PC-3 (cell line): Measurements from ENCODE around the gene SUCO. TPM values are rescaled to one million over a fixed set of nuclear protein-coding genes. Genes with fewer than 3 reads are reported as not detected.

ENCODE experiments used
- ATAC-seq: fragments of 200-7000 bp; cut with Tn5 transposase; 2 replicates; pipeline ENCODE4 v1.9.1; 2020; ENCODE audit warnings: mild to moderate bottlenecking, moderate library complexity
- BruUV-seq: library from RNA; stranded (reverse); fragments of 400-500 nt; replicated peaks from 2 replicates; lab custom pipeline; 2021; lab: Mats Ljungman, UMichigan
- CTCF ChIA-PET: fragments of 300-600 bp; sonication (Branson Sonifier 250); formaldehyde crosslinking; loops from one replicate; lab custom pipeline; 2022; ENCODE audit warnings: antibody characterized with exemption; lab: Charles Lee
- POLR2A ChIA-PET: fragments of 300-600 bp; sonication (Branson Sonifier 250); formaldehyde crosslinking; loops from one replicate; lab custom pipeline; 2022; ENCODE audit warnings: antibody characterized with exemption; ENCODE audit not compliant: unreplicated experiment; lab: Charles Lee
- DNase-seq: peaks from one replicate; pipeline ENCODE4 v3.0.0-alpha.2; 2015
- H2AFZ ChIP-seq: fragments of 300-600 bp; sonication (generic); 2 replicates; pipeline ENCODE4 v1.6.0; 2016; ENCODE audit warnings: antibody characterized with exemption, low read length
- H3F3A ChIP-seq: fragments of 300-600 bp; sonication (generic); one replicate; pipeline ENCODE4 v1.6.0; 2017; ENCODE audit warnings: antibody characterized with exemption, low read length, control low read depth, mild to moderate bottlenecking; ENCODE audit not compliant: unreplicated experiment
- H3K27ac ChIP-seq: fragments of 300-600 bp; sonication (generic); 2 replicates; pipeline ENCODE4 v1.5.1; 2016; ENCODE audit warnings: mild to moderate bottlenecking, low read length
- H3K27me3 ChIP-seq: fragments of 300-600 bp; sonication (generic); 2 replicates; pipeline ENCODE4 v1.6.1; 2016; ENCODE audit warnings: low read length, mixed read lengths
- H3K36me3 ChIP-seq: fragments of 300-600 bp; sonication (generic); 2 replicates; pipeline ENCODE4 v1.6.1; 2016; ENCODE audit warnings: low read depth, mixed run types, low read length, mixed read lengths
- H3K4me1 ChIP-seq: fragments of 300-600 bp; sonication (generic); 2 replicates; pipeline ENCODE4 v1.5.1; 2016; ENCODE audit warnings: low read length; ENCODE audit not compliant: insufficient read depth
- H3K4me2 ChIP-seq: fragments of 300-600 bp; sonication (generic); 2 replicates; pipeline ENCODE4 v1.6.0; 2016; ENCODE audit warnings: low read length
- H3K4me3 ChIP-seq: fragments of 300-600 bp; sonication (generic); 2 replicates; pipeline ENCODE4 v1.5.1; 2016; ENCODE audit warnings: mild to moderate bottlenecking, low read length, mixed read lengths
- H3K79me2 ChIP-seq: fragments of 300-600 bp; sonication (generic); 2 replicates; pipeline ENCODE4 v1.6.1; 2017; ENCODE audit warnings: low read length, mixed read lengths
- H3K9ac ChIP-seq: fragments of 300-600 bp; sonication (generic); 2 replicates; pipeline ENCODE4 v1.6.0; 2016; ENCODE audit warnings: mild to moderate bottlenecking, low read length
- H3K9me2 ChIP-seq: fragments of 300-600 bp; sonication (generic); replicated peaks from 2 replicates; pipeline ENCODE4 v1.6.1; 2016; ENCODE audit warnings: mixed run types, low read length, mixed read lengths
- H3K9me3 ChIP-seq: fragments of 300-600 bp; sonication (generic); 2 replicates; pipeline ENCODE4 v1.6.1; 2016; ENCODE audit warnings: low read length, mixed read lengths
- H4K20me1 ChIP-seq: fragments of 300-600 bp; sonication (generic); 2 replicates; pipeline ENCODE4 v1.6.1; 2016; ENCODE audit warnings: low read length, mixed read lengths
- CTCF ChIP-seq: fragments of 300-600 bp; sonication (generic); conservative IDR thresholded peaks from 2 replicates; pipeline ENCODE4 v1.5.1; 2017; ENCODE audit warnings: antibody characterized with exemption, low read depth, mild to moderate bottlenecking, low read length
- EZH2 ChIP-seq: fragments of 300-600 bp; sonication (generic); IDR thresholded peaks from one replicate; pipeline ENCODE4 v1.6.1; 2017; ENCODE audit warnings: antibody characterized with exemption, mild to moderate bottlenecking, low read length; ENCODE audit not compliant: unreplicated experiment
- EZH2phosphoT487 ChIP-seq: fragments of 300-600 bp; sonication (generic); IDR thresholded peaks from 2 replicates; pipeline ENCODE4 v1.6.1; 2018; ENCODE audit warnings: mild to moderate bottlenecking, antibody characterized with exemption, low read length, borderline replicate concordance
- intact Hi-C: fragments of 100-400 bp; cut with micrococcal nuclease; formaldehyde crosslinking; loops from 2 replicates; pipeline ENCODE4 v1.9.0; 2023
- total RNA-seq: library from RNA; depleted of rRNA; stranded (reverse); fragments of >200 nt; gene quantifications from 2 replicates; pipeline ENCODE4 v1.2.3, GENCODE V29; 2014

SUCO gene
- total RNA-seq, 1 experiment from 2014 or later = 72.0 TPM

GRCh38 chr1:172536256-172536655, 3.3 kb downstream of the SUCO start:
- no peak for TF ChIP-seq CTCF
- TF ChIP-seq EZH2phosphoT487 = no peak
- CTCF ChIA-PET = no interaction called here
- Histone ChIP-seq H4K20me1 (peaks cover 74% of the 10 kb centered on the region), H3K27ac (no peak overlapping the region), H3K79me2 (peaks cover 82% of the 10 kb centered on the region), H3K4me1 (peaks cover 43% of the 10 kb centered on the region), H3K27me3 (no peaks in the 10 kb centered on the region), H3K9me3 (no peaks in the 10 kb centered on the region), H3K9me2 (no peaks in the 10 kb centered on the region), H3K4me3 (peak overlapping the region; percentile 79), H3K4me2 (peak overlapping the region; percentile 78), H2AFZ (no peak overlapping the region), H3K36me3 (0 out of 2 replicates have a peak, but pooled peaks cover 3% of the 10 kb centered on the region), H3K9ac (no peak overlapping the region), H3F3A (no peaks in the 10 kb centered on the region)
- BruUV-seq = no TSS peak
- intact Hi-C loops = loop anchor here (2.0 to 10.0 kb wide), 3 partner anchors 15 to 531 kb away; no protein-coding TSS in a partner anchor
- POLR2A ChIA-PET = interaction anchor here (0.6 kb wide), 1 partner anchor 70 kb away, joined by 4 read pairs; no protein-coding TSS in a partner anchor
- no peak for DNase-seq
- ATAC-seq = no peak

- peak overlapping the region; percentile 79 for H3K4me3 ChIP-seq
- ChIA-PET CTCF (interaction anchor here (0.9 kb wide), 1 partner anchor 87 kb away, joined by 3 read pairs; no protein-coding TSS in a partner anchor), POLR2A (interaction anchor here (0.5 to 0.7 kb wide), 4 partner anchors 25 to 81 kb away, joined by 3 to 4 read pairs (median 4); no protein-coding TSS in a partner anchor)
- DNase-seq (peak; percentile 85), ATAC-seq (no peak)
- H3K9ac ChIP-seq = 0 out of 2 replicates have a peak overlapping the region, but pooled peaks have one; percentile 2
- peak overlapping the region; percentile 49 for H3K27ac ChIP-seq
- peaks cover 81% of the 10 kb centered on the region for H4K20me1 ChIP-seq
- intact Hi-C loops = loop anchor here (2.0 to 10.0 kb wide), 3 partner anchors 13 to 533 kb away; no protein-coding TSS in a partner anchor
- peaks cover 93% of the 10 kb centered on the region for H3K79me2 ChIP-seq
- no peaks in the 10 kb centered on the region for H3K9me2 ChIP-seq
- no peaks in the 10 kb centered on the region for H3F3A ChIP-seq
- BruUV-seq = no TSS peak
- H2AFZ ChIP-seq = no peak overlapping the region
- TF ChIP-seq CTCF = no peak
- no peak for TF ChIP-seq EZH2phosphoT487
- no peak for TF ChIP-seq EZH2
- no peaks in the 10 kb centered on the region for H3K9me3 ChIP-seq
- peaks cover 37% of the 10 kb centered on the region for H3K4me1 ChIP-seq
- H3K36me3 ChIP-seq = 0 out of 2 replicates have a peak, but pooled peaks cover 3% of the 10 kb centered on the region
- H3K27me3 ChIP-seq = no peaks in the 10 kb centered on the region
- peak overlapping the region; percentile 78 for H3K4me2 ChIP-seq
Observed at GRCh38 chr1:172537366-172537765, 4.4 kb downstream of the SUCO start.
